EL (cell line): Measurements from ENCODE around the gene GLRX3.

ENCODE experiments used
- DNase-seq: peaks from one replicate; pipeline ENCODE4 v3.0.0-alpha.2; 2016

Gene GLRX3

GRCh38 chr10:130213286-130214080, 77.3 kb downstream of the GLRX3 start:
- no peak for DNase-seq

GRCh38 chr10:130214431-130214830, 78.2 kb downstream of the GLRX3 start:
- no peak for DNase-seq

GRCh38 chr10:130215151-130215930, 79.2 kb downstream of the GLRX3 start:
- DNase-seq = no peak

- DNase-seq = no peak
These were observed 79.7 kb downstream of the GLRX3 start for GRCh38 chr10:130215931-130216231.

GRCh38 chr10:130218181-130218641, 82.0 kb downstream of the GLRX3 start:
- no peak for DNase-seq

GRCh38 chr10:130218936-130219335, 82.7 kb downstream of the GLRX3 start:
- DNase-seq = no peak

GRCh38 chr10:130220251-130221185, 84.3 kb downstream of the GLRX3 start:
- no peak for DNase-seq

- DNase-seq = no peak
These were observed 85.5 kb downstream of the GLRX3 start for GRCh38 chr10:130221456-130222375.

- no peak for DNase-seq
These were observed 86.2 kb downstream of the GLRX3 start for GRCh38 chr10:130222381-130222780.

- no peak for DNase-seq
These were observed 88.0 kb downstream of the GLRX3 start for GRCh38 chr10:130224228-130224627.

GRCh38 chr10:130226012-130226411, 89.8 kb downstream of the GLRX3 start:
- DNase-seq = no peak

- no peak for DNase-seq
These were observed 91.7 kb downstream of the GLRX3 start for GRCh38 chr10:130227883-130228282.
